ENCODE data around the gene PRICKLE4.
A peak's percentile ranks its signal among the peaks of the same experiment; 100 is the strongest.

Gene PRICKLE4, protein sequence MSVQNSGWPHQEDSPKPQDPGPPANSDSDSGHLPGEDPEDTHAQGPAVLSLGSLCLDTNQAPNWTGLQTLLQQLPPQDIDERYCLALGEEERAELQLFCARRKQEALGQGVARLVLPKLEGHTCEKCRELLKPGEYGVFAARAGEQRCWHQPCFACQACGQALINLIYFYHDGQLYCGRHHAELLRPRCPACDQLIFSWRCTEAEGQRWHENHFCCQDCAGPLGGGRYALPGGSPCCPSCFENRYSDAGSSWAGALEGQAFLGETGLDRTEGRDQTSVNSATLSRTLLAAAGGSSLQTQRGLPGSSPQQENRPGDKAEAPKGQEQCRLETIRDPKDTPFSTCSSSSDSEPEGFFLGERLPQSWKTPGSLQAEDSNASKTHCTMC

DNA sequence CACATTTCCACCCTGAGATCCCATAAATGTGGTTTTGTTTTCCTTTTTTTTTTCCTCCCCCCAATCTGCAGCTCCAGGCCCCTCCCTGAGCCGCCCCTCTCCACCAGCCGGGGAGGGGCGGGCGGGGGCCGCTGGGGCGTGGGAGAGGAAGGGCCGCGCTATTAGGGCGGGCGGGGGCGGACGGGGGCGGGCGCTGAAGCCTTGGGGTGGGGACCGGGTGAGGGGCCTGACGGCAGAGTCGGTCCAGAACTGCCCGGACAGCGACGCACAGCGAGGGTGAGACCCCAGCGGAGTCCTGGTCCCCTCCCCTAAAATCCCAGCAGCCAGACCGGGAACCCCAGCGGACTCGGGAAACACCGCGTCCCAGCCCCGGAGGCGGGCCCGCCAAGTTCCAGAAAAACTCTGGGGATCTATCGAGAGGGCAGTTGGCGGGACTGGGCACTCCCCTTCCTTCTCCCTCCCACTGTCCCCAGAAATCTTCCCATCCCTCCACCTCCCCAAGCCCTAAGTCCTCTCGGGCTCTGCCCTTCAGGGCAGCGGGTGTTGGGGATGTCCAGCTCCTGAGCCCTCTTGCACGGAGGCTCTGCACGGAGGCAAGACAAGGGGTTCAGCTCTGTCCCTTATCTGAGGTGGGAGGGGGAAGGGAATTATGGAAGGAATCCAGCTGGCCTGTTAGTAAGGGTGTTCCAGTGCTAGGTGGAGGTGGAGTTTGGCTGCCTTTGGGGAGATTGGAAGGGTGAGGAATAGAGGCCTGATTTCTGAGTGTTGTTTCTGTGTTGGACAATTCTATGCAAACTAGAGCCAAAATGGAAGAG, at the start of gene PRICKLE4:
Gene PRICKLE4 (plus strand): TSS at position 232 of the 815 bp plus-strand sequence. CDS start 2,692 bp downstream, outside the sequence.
- no peak for DNase-seq

DNA sequence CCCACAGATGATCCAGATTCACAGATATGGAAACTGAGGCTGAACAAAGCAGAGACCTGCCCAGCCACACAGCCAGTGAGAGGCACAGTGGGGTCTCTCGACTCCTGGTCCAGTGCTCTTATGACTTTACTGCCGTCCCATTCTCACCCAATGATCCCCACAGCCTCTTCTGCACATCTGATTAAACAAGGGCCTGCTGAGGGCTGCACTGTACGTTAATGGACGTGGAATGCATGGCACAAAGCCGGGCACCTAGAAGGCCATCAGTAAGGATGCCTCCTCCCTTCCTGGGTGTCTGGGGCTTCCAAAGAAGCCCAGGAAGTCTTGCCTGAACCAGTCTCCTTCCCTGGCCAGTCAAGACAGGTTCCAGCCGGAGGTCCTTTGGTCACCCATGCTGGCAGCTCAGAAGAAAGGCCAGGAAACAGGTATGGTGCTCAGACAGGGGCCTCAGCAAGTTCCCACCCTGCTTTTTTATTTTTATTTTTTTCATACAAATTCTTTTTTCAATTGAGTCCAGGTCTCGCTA, 49.0 kb upstream of the PRICKLE4 start:
- no peak for DNase-seq

DNA sequence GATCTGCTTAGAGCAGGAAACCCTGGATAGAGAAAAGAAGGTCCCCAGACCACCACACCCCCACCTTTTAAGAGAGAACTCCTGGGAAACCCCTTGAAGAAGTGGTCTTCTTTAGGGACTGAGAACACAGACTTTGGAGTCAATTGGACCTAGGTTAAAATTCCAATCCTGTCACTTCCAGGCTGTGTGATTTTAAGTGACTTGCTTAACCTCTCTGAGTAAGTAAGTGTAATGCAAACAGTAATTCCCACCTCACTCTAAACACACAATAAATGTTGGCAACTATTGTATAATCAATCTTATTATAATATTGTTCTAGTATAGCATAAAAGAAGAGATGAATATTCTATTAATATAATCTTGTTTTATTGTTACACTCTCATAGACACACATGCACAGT, 48.4 kb upstream of the PRICKLE4 start:
- no peak for DNase-seq

DNA sequence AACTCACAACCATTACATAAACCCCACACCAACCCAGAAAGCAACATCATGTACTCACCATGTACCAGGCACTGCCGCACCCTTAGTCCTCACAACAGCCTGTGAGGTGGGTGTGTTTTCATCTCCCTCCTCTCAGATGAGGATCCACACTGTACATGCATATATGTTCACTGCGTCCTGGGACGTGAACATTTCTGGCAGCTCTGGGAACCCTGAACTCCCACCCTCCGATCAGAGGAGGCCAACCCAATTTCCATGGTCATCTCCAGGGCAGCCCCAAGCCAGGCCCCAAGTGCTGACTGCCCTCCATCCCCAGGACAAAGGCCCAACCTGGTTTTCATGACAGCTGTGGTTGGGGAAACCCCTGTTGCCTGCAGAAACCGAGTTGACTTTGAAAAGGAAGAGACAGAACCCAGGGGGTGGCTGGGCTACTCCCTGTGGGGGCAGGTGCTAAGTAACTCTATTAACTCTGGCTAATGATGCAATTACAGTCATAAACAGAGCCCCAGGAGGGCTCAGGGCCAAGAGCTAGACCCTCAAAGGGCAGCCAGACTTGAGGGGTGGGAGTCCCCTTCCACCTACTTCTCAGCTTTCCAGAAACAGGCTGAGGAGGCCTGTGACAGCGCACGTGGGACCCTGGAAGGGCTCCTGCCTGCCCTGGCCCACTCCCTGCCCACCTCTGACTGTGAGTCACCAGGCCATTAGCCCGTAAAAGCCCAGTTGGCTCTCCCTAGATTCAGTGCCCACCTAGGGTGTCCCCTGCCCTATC, 47.8 kb upstream of the PRICKLE4 start:
- DNase-seq, result no peak

DNA sequence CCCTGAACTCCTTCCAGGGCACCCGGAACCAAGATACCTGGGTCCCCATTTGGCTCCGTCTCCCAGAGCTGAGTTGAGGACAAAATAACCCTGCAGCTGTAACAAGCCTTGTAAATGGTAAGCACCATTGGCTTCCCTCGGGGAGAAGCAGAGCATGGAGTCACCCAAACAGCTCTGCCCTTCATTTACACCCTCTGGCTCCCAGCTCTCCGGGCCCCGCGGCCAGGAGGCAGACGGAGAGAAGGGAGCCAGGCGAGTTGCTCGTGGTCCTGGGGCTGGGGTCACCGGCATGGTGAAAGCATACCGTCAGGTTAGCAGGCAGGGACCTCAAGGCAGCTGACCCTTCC, 47.2 kb upstream of the PRICKLE4 start:
- no peak for DNase-seq

DNA sequence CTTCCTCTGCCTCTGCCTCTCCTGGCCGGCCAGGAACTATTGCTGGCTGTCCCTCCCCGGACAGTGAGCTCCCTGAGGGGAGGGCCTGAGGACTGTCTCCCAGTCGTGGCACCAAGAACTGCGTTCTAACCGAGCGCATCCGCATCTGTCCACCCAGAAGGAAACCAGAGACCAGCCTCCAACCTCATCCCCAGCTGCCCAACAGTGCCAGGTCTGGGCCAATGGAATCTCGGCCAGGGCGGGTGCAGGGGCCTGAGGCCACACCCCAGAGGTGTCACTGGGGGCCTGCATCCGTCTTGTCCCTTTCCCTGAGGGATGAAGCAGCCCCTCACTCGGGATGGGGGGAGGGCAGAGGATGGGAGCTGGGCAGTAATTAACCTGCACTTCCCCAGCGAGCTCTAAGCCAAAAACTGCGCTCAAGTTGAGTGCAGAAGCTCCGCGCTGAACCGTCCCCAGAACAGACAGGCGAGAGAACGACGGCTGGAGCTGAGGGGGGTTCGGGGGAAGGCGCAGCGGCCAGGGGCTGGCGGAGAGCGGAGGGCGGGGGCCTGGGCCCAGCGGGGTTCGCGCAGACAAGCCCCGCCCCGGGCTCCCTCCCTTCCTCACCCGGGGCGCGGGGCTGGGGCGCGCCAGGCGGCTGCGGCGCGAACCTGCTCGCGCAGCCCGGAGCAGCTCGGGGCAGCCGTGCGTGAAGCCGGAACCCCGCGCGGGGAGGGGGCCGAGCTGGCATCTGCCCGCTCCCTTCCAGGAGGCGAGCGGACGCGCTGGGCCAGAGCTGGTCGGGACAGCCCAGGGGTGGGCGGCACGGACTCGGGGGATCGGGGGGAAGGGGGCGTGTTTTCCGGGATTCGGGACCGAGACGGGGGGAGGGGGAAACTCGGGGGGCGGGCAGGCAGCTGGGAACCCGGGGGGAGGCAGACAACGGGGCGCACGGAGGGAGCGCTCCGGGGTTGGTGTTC, 46.6 kb upstream of the PRICKLE4 start:
- DNase-seq, result no peak

DNA sequence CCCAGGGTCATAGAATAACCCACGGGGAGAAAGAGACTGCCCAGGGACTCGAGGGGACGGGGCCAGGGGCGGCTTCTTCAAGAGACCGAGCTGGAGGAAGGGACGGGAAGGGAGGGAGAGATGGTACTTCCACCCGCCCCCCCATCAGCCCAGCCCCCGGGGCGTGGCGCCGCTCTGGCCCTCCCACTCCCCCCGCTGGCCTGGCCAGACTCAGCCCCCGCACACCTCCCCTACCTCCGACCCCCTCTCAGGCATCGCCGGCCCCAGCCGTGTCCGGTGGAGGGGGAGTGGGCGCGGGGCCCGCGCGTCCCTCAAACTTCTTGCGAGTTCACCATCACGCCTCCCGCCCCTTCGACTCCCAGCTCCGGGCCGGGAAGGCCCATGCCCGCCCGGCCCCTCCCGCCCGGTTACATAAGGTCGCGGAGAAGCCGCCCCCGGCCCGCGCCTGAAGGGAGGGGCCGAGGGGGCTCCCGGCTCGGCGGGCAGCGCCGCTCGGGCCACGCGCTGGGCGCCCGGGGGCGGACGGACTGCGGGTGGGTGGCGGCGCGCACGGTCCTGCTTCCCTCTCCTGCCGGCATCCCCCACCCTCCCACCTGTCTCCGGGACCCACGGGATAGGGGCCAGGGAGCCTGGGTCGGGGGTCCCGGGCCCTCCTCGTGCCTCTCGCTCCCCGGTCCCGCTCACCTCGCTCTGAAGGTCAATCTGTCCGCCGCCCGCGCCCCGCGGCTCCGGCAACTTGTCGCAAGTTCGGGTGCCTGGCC, 45.7 kb upstream of the PRICKLE4 start:
- DNase-seq, result no peak

DNA sequence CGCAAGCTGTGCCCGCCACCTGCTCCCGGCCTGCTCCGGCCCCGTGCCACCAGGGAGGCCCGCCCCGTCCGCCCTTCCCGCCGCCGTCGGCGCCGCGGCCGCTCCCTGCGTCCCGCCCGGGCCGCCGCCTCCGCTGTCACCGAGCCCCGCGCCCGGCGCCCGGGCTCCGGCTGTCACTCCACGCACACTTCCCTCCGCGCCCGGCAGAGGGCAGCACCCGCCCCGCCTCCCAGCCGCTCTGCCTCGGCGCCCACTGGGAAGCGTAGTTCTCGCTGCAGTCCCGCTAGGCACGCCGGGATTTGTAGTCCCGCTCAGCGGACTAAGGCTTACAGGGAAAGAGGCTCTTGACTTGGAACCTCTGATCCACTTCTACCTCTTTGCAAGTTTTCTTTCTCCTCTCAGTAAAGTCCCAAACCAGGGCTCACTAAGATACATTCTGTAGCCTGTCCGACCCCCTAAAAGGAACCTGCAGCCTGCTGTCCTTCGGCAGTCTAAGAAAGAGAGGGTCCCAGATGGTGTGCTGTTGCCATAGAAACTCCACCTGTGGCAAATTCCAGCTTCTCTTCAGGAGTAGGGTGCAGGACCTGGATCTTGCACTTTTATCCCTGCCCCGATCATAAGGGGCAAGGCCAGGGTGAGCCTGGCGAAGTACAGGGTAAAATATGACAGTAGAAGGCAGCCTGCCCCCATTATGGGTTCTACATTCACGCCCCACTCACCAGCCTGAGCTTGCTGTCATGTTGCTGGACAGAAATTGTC, 45.0 kb upstream of the PRICKLE4 start, which contains the start of gene TFEB:
Gene TFEB (minus strand): TSS at position 182 of the 759 bp plus-strand sequence. CDS start 44,395 bp downstream, outside the sequence.
- DNase-seq, result peak; percentile 61

DNA sequence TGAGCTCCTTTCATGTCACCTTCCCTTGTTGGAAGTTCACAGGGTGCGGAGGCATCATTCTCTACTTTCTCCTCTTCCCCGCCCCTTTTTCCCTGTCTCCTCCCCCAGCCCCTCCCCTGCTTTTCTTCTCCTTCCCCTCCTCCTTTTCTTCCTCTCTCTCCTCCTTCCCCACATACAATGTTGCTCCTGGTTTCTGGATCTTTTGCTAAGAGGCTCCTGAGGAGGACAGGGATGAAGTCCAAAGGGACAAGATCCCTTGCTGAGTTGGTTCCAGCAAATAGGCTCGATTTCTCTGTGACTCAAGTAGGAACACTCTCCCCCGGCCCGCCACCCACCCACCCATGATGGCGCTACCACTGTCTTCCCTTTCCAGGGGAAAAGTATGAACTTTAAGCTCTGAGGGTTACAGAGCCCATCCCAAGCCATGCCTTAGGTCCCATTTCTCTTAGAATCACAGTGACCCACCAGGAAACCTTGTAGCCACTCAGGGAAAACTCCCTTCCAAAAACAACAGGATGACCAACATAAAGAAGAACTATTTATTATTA, 44.3 kb upstream of the PRICKLE4 start:
- no peak for DNase-seq

DNA sequence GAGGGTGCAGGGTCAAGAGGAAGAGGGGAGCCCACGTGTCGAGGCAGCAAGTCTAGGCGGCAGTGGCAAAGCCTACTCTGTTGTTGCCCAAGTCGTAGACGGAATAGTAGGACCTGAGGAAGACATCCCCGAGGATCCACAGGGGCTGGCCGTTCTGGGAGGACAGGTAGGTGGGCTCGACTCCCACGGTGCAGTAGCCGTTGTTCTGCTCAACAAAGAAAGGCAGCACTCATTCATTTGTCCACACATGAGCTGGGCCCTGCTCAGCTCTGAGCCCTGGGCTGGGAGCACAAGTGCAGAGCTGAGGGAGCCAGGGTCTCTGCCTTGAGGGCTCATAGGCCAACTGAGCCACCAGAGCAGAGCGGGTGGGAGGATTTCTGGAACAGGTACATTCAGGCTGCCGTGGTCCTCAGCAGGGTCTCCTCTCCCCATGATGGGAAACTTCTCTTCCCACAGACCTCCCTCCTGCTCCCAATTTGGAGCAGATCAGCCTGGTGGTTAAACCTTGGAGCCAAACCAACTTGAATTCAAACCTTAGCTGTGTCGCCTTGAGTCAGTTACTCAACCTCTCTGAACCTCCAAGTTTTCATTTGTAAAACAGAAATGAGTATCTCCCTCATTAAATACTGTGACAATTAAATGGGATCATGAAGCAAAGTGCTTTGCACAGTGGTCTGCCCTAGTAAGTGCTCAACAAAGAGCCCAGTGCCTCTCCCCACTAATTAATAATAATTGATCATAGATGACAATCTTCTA, 43.6 kb upstream of the PRICKLE4 start:
- no peak for DNase-seq

DNA sequence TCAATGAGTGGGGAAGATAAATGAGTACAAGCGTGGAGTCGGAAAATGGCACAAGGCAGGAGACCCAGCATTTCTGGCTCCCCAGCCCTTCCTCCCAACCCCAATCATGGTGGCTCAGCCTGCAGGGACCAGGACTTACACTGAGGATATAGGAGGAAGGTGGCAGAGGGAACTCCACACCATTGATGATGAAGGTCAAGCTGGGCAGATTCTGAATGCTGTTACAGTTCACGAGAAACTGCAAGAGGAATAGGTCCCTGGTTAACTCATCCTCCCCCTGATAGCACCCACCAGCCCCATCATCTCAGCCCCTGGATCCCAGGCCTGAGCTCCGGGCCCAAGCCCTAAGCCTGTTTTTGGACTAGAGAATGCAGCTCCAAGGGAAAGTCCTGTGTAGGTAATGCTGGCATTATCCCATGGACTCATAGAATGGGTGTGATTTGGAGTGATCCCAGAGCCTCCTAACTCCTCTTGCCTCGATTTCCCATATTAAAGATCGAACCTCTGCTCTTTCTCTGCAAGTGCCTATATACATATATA, 42.9 kb upstream of the PRICKLE4 start:
- DNase-seq, result no peak

DNA sequence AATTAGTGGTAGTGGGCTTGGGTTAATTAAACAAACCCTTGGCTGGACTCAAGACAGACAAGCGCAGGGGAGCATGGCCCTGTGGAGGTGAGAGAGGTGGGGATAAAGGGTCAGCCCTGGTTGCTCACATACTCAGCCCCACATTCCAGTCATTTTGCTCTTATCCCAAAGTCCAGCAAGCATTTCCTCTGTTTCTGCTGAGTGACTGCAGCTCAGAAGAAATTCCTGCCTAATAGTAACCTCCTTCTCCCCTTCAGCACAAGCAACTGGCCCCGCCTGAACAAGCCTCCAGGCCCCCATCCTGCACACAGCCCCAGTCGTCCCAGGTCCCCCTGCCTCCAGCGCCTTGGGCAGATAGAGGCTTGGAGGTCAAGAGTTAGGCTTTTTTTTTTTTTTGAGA, 41.5 kb upstream of the PRICKLE4 start:
- DNase-seq, result no peak

DNA sequence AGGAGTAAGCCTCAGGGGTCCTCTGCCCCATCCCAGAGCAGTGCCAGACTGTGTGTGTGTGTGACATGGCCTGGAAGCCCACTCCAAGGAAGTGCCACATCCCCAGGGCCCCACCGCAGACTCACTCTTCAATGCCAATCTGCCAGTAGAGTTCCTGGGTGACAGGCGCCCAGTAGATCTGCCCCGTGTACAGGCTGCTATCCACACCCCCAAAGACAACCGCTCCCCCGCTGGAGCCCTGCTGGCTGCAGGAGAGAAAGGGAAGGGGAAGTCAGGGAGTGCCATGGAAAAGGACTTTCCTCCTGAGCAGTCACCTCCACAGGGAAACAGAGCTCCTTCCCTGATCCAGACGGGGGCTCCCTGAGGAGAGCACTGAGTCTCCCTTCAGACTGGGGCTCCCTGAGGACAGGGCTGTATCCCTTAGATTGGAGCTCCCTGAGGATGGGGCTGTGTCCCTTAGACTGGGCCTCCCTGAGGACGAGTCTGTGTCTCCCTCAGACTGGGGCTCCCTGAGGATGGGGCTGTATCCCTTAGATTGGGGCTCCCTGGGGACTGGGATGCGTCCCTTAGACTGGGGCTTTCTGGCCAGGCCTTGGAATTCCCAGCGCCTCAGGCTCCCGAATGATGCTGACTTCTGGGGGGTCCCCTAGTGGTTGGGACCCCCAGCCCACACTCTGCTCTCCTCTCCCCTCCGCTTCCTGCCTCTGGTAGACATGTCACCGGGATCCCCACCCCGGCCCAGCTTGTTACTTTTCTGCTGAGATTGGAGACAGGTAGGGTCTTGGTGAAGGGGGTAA, 40.0 kb upstream of the PRICKLE4 start:
- no peak for DNase-seq

DNA sequence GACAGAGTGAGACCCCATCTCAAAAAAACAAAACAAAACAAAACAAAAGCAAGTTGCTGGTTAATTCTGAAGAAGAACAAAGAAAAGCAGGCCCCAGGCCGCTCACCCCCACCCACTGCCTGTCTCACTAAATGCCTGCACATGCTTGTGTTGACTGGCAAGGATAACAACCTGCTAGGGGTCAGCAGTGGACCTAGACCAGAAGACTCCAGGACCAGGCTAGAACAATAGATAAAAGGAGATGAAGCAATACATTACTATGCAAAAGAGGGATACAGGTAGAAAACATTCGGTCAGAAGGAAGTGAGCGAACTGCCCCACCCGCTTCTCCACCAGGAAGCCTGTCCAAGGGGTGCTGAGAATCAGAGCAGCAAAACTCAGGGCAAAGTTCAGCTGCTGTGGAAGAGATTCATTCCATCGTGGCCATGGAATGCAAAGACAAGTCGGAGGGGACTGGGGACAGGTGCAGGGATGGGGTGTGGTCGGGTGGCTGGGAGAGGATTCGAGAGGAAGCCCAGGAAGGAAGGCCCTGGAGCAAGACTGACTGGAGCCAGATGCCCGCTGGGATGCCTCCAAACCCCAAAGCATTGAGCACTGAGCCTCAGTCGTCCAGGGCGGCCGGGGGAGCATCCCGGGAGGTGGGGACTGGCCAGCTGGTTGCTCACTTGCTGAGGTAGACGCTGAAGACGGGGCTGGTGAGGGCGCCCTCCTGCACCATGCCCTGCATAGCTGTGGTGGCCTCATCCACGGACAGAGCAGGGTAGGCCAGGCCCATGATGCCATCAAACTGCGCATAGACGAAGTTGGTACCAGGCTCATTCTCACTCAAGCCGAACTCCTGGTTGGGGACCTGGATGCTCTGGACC, 38.7 kb upstream of the PRICKLE4 start:
- DNase-seq, result no peak

DNA sequence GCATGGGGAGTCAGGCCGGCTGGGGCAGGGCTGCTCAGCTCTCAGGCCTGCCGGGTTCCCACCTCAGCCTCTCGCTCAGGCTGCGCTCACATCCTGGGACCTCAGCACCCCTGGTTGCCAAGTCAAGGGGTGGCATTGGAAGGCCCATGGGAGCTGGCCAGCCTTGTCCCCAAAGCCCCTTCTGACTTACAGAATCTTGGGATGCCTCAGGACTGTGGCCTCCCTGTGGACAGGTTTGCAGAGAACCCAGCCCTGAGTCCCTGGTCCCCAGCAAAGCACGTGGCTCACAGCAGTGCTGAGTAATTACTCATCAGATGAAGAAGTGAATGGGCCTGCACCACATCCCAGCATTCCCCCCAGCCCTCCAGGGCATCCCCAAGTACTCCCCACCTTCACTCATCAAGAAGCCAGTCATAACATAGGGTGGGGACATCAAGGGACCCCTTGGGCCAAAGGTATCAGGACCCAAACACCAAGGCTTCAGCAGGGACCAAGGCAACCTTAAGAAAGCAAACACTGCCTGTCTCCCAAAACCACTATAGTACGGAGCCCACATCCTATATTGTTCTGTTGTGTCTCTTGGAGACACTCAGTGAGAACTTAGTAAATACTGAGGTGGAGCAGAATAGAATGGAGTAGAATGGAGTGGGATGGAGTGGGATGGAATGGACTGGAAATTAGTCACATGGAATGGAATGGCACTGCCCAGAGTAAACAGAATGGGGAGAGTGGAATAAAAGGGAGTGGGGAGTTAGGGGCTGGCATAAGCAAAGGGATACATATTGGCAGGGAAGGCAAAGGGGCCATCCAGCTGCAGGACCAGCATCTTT, 37.0 kb upstream of the PRICKLE4 start:
- no peak for DNase-seq

DNA sequence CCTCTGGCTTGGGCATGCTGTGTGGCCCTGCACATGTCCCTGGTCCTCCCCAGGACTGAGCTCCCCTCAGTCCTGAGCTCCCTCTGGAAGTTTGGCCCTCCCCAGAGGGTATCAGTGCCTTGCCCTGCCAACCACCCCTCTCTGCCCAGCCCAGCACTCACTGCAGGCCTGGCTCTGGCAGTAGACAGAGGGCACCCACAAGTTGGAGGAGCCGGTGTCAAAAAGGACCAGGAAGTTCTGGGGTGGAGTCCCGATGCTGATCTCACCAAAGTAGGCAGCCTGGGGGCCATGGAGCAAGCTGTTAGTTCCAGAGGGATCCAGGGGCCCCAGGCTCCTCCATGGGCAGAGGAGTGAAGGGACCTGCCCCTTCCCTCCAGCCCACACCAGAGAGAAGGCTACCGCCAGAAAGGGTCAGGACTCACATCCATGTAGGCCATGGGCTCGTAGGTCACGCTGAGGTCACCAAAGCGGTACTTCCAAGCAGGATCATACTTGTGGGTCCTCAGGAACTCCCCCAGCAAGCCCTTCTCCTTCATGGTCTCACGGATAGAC, 36.3 kb upstream of the PRICKLE4 start:
- DNase-seq, result no peak

All from cortex of kidney (tissue), 1 donor.